ENCODE measurements around the gene GRID1. TPM values are rescaled to one million over a fixed set of nuclear protein-coding genes. Genes with fewer than 3 reads are reported as not detected.

The GRID1 gene
- total and polyA plus RNA-seq, 10 of the 15 experiments (the other 5 are each of a cell fraction or from before 2014, with no cell fraction given) = 0.04 to 0.62 (median 0.08) TPM; not detected in 5

GRCh38 chr10:86205306-86206239, 161.0 kb downstream of the GRID1 start:
- no TSS peak for BruUV-seq (replicated peaks)
- WGBS (ENCODE audit: insufficient coverage, insufficient replicate concordance, low lambda C conversion rate, missing lambda C conversion rate) = 22% methylated on average over 7 of the region's 7 CpGs
- TF ChIP-seq, protein P1, sequence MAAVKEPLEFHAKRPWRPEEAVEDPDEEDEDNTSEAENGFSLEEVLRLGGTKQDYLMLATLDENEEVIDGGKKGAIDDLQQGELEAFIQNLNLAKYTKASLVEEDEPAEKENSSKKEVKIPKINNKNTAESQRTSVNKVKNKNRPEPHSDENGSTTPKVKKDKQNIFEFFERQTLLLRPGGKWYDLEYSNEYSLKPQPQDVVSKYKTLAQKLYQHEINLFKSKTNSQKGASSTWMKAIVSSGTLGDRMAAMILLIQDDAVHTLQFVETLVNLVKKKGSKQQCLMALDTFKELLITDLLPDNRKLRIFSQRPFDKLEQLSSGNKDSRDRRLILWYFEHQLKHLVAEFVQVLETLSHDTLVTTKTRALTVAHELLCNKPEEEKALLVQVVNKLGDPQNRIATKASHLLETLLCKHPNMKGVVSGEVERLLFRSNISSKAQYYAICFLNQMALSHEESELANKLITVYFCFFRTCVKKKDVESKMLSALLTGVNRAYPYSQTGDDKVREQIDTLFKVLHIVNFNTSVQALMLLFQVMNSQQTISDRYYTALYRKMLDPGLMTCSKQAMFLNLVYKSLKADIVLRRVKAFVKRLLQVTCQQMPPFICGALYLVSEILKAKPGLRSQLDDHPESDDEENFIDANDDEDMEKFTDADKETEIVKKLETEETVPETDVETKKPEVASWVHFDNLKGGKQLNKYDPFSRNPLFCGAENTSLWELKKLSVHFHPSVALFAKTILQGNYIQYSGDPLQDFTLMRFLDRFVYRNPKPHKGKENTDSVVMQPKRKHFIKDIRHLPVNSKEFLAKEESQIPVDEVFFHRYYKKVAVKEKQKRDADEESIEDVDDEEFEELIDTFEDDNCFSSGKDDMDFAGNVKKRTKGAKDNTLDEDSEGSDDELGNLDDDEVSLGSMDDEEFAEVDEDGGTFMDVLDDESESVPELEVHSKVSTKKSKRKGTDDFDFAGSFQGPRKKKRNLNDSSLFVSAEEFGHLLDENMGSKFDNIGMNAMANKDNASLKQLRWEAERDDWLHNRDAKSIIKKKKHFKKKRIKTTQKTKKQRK (IDR thresholded peaks at IDR 0.05; ENCODE audit: low read depth, low read length) = no peak
- no peak for TF ChIP-seq YBX1 (IDR thresholded peaks at IDR 0.05)
- no peak for TF ChIP-seq GABPA (IDR thresholded peaks at IDR 0.05; ENCODE audit: low read depth)
- no peak for TF ChIP-seq SMAD1 (IDR thresholded peaks at IDR 0.05; ENCODE audit: low read depth, partially characterized antibody)
- no peak for TF ChIP-seq EZH2 (IDR thresholded peaks at IDR 0.05; ENCODE audit: borderline replicate concordance, control insufficient read depth, low read depth, low read length)
- TF ChIP-seq USF2 (IDR thresholded peaks at IDR 0.05; ENCODE audit: borderline replicate concordance, low read depth, low read length) = no peak
- no peak for TF ChIP-seq HDAC2 (IDR thresholded peaks at IDR 0.05)
- TF ChIP-seq RFX5 (IDR thresholded peaks at IDR 0.05; ENCODE audit: low read depth, low read length) = no peak
- TF ChIP-seq, protein P2, sequence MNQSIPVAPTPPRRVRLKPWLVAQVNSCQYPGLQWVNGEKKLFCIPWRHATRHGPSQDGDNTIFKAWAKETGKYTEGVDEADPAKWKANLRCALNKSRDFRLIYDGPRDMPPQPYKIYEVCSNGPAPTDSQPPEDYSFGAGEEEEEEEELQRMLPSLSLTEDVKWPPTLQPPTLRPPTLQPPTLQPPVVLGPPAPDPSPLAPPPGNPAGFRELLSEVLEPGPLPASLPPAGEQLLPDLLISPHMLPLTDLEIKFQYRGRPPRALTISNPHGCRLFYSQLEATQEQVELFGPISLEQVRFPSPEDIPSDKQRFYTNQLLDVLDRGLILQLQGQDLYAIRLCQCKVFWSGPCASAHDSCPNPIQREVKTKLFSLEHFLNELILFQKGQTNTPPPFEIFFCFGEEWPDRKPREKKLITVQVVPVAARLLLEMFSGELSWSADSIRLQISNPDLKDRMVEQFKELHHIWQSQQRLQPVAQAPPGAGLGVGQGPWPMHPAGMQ (IDR thresholded peaks at IDR 0.05; ENCODE audit: borderline replicate concordance) = no peak
- no peak for TF ChIP-seq WRNIP1 (IDR thresholded peaks at IDR 0.05; ENCODE audit: borderline replicate concordance, low read depth, low read length)
- no peak for TF ChIP-seq NR2C1 (IDR thresholded peaks at IDR 0.05)
- no peak for TF ChIP-seq E2F8 (IDR thresholded peaks at IDR 0.05; ENCODE audit: low read depth, partially characterized antibody)
- TF ChIP-seq, protein P3, sequence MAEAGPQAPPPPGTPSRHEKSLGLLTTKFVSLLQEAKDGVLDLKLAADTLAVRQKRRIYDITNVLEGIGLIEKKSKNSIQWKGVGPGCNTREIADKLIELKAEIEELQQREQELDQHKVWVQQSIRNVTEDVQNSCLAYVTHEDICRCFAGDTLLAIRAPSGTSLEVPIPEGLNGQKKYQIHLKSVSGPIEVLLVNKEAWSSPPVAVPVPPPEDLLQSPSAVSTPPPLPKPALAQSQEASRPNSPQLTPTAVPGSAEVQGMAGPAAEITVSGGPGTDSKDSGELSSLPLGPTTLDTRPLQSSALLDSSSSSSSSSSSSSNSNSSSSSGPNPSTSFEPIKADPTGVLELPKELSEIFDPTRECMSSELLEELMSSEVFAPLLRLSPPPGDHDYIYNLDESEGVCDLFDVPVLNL (IDR thresholded peaks at IDR 0.05; ENCODE audit: low read depth, low read length) = no peak
- no peak for TF ChIP-seq TARDBP (IDR thresholded peaks at IDR 0.05; ENCODE audit: borderline replicate concordance)

More at GRCh38 chr10:86205306-86206239, 161.0 kb downstream of the GRID1 start:
- ATAC-seq (no peak), DNase-seq (ENCODE audit: low read depth, low spot score) (no peak), FAIRE-seq (no peak)
- in situ Hi-C loops (cut with MboI) (no loop called here), intact Hi-C loops (cut with micrococcal nuclease; ENCODE audit: unreplicated experiment) (no loop called here)
- CTCF ChIA-PET = no interaction called here
- POLR2A ChIA-PET = no interaction called here
- RAD21 ChIA-PET (ENCODE audit: unreplicated experiment) = no interaction called here
- no peak overlapping the region for H2AFZ ChIP-seq (ENCODE audit: control insufficient read depth, low read depth, low read length)
- no peaks in the 10 kb centered on the region for H3K79me2 ChIP-seq (ENCODE audit: control insufficient read depth, insufficient read depth, low read length)
- no peaks in the 10 kb centered on the region for H3K4me1 ChIP-seq (ENCODE audit: control insufficient read depth, insufficient read depth, low read length)
- H3K9ac ChIP-seq (ENCODE audit: control insufficient read depth, insufficient read depth, low read length) = no peak overlapping the region
- H3K4me2 ChIP-seq (ENCODE audit: control insufficient read depth, insufficient read depth) = no peak overlapping the region
- SMC1A ChIA-PET (ENCODE audit: uncharacterized antibody, unreplicated experiment) = no interaction called here
- H3K4me3 ChIP-seq = no peak overlapping the region
- H3K27me3 ChIP-seq (replicated peaks in 1 of 2; ENCODE audit: control insufficient read depth in 2 of 2, insufficient read depth in 2 of 2, low read length in 1 of 2) = no peaks in the 10 kb centered on the region; a peak in 1 of 4 replicates
- H4K20me1 ChIP-seq (ENCODE audit: control insufficient read depth, insufficient read depth) = no peaks in the 10 kb centered on the region
- no peaks in the 10 kb centered on the region for H3K9me3 ChIP-seq (replicated peaks; ENCODE audit: control insufficient read depth, insufficient read depth, low read length)
- H3K27ac ChIP-seq (ENCODE audit: control insufficient read depth, insufficient read depth) = no peak overlapping the region
- no peaks in the 10 kb centered on the region; a peak in 1 of 4 replicates for H3K36me3 ChIP-seq (ENCODE audit: control insufficient read depth in 2 of 2, insufficient read depth in 2 of 2, low read length in 1 of 2)
